ENCODE data around the gene EPX. TPM values are rescaled to one million over a fixed set of nuclear protein-coding genes. Genes with fewer than 3 reads are reported as not detected.

Gene EPX
- polyA plus RNA-seq, 1 donor (not counting 4 experiments of a cell fraction or from before 2014, with no cell fraction given) = not detected

DNA sequence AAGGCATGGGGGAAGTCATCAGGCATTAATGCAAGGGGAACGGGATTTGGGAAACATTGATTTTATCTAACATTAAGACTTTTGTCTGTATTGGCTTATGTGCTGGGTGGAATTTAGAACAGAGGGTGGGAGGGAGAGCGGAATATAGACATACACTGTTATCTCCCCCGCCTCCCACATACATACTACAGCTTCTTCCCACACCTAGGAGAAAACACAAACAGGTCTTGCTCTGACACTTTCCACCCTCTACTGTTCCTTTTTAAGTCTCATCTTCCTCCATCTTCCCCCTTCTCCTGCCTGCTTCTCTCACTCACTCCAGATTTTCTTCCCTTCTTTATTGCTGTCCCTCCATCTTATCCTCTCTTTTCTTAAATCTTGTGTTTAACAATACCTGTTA, 43.9 kb upstream of the EPX start:
- FAIRE-seq = no peak
- peaks cover 21% of the 10 kb centered on the region for H3K27me3 ChIP-seq (ENCODE audit: control insufficient read depth, extremely low read depth, insufficient read depth, low read length)
- no peak for TF ChIP-seq EZH2 (IDR thresholded peaks at IDR 0.05; ENCODE audit: low read length)
- TF ChIP-seq, protein P1, sequence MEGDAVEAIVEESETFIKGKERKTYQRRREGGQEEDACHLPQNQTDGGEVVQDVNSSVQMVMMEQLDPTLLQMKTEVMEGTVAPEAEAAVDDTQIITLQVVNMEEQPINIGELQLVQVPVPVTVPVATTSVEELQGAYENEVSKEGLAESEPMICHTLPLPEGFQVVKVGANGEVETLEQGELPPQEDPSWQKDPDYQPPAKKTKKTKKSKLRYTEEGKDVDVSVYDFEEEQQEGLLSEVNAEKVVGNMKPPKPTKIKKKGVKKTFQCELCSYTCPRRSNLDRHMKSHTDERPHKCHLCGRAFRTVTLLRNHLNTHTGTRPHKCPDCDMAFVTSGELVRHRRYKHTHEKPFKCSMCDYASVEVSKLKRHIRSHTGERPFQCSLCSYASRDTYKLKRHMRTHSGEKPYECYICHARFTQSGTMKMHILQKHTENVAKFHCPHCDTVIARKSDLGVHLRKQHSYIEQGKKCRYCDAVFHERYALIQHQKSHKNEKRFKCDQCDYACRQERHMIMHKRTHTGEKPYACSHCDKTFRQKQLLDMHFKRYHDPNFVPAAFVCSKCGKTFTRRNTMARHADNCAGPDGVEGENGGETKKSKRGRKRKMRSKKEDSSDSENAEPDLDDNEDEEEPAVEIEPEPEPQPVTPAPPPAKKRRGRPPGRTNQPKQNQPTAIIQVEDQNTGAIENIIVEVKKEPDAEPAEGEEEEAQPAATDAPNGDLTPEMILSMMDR (optimal IDR thresholded peaks at IDR 0.05 in 1 of 3, IDR thresholded peaks at IDR 0.05 in 1 of 3, conservative IDR thresholded peaks at IDR 0.05 in 1 of 3; ENCODE audit: extremely low read depth in 1 of 3, insufficient read depth in 2 of 3, low read length in 3 of 3) = no peak

DNA sequence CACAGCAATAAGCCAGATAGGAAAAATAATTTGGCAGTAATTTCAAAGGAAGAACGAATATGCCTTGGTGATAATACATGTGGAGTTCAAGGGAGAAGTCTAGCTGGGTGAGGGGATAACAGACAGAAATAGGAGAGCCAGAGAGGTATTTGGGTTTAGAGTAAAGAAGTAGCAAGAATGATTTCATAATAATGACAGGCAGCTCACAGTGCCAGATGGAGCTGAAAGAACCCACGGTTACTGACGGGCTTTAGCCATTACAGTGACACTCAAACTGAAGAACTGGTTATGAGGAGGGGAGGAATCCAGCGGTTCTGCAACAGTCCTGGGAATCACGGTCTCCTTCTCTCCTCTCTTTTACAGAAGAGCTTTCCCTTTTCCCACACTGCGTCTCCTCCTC, 42.1 kb upstream of the EPX start:
- no peaks in the 10 kb centered on the region for H3K79me2 ChIP-seq (ENCODE audit: control insufficient read depth, insufficient read depth, low read length)
- no peak overlapping the region for H3K9ac ChIP-seq (ENCODE audit: control insufficient read depth, extremely low read depth, insufficient read depth, low read length)
- H3K4me1 ChIP-seq (ENCODE audit: control insufficient read depth, extremely low read depth, insufficient read depth, low read length) = no peaks in the 10 kb centered on the region
- H3K27me3 ChIP-seq (ENCODE audit: control insufficient read depth, extremely low read depth, insufficient read depth, low read length) = peaks cover 25% of the 10 kb centered on the region
- H3K4me3 ChIP-seq (ENCODE audit: control insufficient read depth in 2 of 3, extremely low read depth in 1 of 3, insufficient read depth in 2 of 3, low read depth in 1 of 3, low read length in 3 of 3) = no peak overlapping the region
- DNase-seq (ENCODE audit: low read depth, low spot score) (no peak), FAIRE-seq (no peak)
- TF ChIP-seq EZH2 (IDR thresholded peaks at IDR 0.05; ENCODE audit: low read length) = no peak
- TF ChIP-seq, protein P1 (optimal IDR thresholded peaks at IDR 0.05 in 1 of 3, IDR thresholded peaks at IDR 0.05 in 1 of 3, conservative IDR thresholded peaks at IDR 0.05 in 1 of 3; ENCODE audit: extremely low read depth in 1 of 3, insufficient read depth in 2 of 3, low read length in 3 of 3) = no peak
- H3K9me3 ChIP-seq (ENCODE audit: control insufficient read depth, low read depth, low read length) = no peaks in the 10 kb centered on the region
- no peak overlapping the region for H2AFZ ChIP-seq (ENCODE audit: control insufficient read depth, low read length)
- H3K27ac ChIP-seq (ENCODE audit: control insufficient read depth, insufficient read depth, low read length) = no peak overlapping the region
- dilution Hi-C loops (cut with MboI; ENCODE audit: extremely low pct_ligation_motif_present, low sequenced_read_pairs) = no loop called here
- no peak overlapping the region for H3K4me2 ChIP-seq (ENCODE audit: control insufficient read depth, extremely low read depth, insufficient read depth, low read depth, low read length)
- H4K20me1 ChIP-seq (ENCODE audit: control insufficient read depth, extremely low read depth, insufficient read depth, low read length) = no peaks in the 10 kb centered on the region
- H3K9me1 ChIP-seq (ENCODE audit: control insufficient read depth, extremely low read depth, insufficient read depth, low read length) = no peaks in the 10 kb centered on the region
- H3K36me3 ChIP-seq (ENCODE audit: control insufficient read depth in 2 of 2, extremely low read depth in 1 of 2, insufficient read depth in 2 of 2, low read length in 2 of 2) = no peaks in the 10 kb centered on the region

More for the DNA sequence above, 43.9 kb upstream of the EPX start:
- Histone ChIP-seq H3K27ac (ENCODE audit: control insufficient read depth, insufficient read depth, low read length) (no peak overlapping the region), H3K36me3 (ENCODE audit: control insufficient read depth in 2 of 2, extremely low read depth in 1 of 2, insufficient read depth in 2 of 2, low read length in 2 of 2) (no peaks in the 10 kb centered on the region), H3K9me1 (ENCODE audit: control insufficient read depth, extremely low read depth, insufficient read depth, low read length) (no peaks in the 10 kb centered on the region), H3K9me3 (ENCODE audit: control insufficient read depth, low read depth, low read length) (no peaks in the 10 kb centered on the region), H3K4me3 (ENCODE audit: control insufficient read depth in 2 of 3, extremely low read depth in 1 of 3, insufficient read depth in 2 of 3, low read depth in 1 of 3, low read length in 3 of 3) (no peak overlapping the region), H3K4me1 (ENCODE audit: control insufficient read depth, extremely low read depth, insufficient read depth, low read length) (no peaks in the 10 kb centered on the region), H3K4me2 (ENCODE audit: control insufficient read depth, extremely low read depth, insufficient read depth, low read depth, low read length) (no peak overlapping the region), H3K9ac (ENCODE audit: control insufficient read depth, extremely low read depth, insufficient read depth, low read length) (no peak overlapping the region), H3K79me2 (ENCODE audit: control insufficient read depth, insufficient read depth, low read length) (no peaks in the 10 kb centered on the region), H4K20me1 (ENCODE audit: control insufficient read depth, extremely low read depth, insufficient read depth, low read length) (no peaks in the 10 kb centered on the region), H2AFZ (ENCODE audit: control insufficient read depth, low read length) (no peak overlapping the region)
- DNase-seq (ENCODE audit: low read depth, low spot score) = no peak
- dilution Hi-C loops (cut with MboI; ENCODE audit: extremely low pct_ligation_motif_present, low sequenced_read_pairs) = no loop called here

Data from keratinocyte (primary cell).